HS-5 (cell line): ENCODE data around the gene BIRC3.
A peak's percentile ranks its signal among the peaks of the same experiment; 100 is the strongest.
"Not testable (repeated sequence)": the region's sequence is repeated elsewhere in the genome, so short reads cannot be mapped to it uniquely, and the experiment has no call there.

Experiments used
- DNase-seq: peaks from one replicate; pipeline ENCODE4 v3.0.0-alpha.2; 2012; ENCODE audit warnings: low read depth

Gene BIRC3

GRCh38 chr11:102296757-102297156 is 20.5 kb upstream of the BIRC3 start:
- DNase-seq: not testable (repeated sequence)

- not testable (repeated sequence) for DNase-seq
Observed at GRCh38 chr11:102300837-102301236, 16.4 kb upstream of the BIRC3 start.

- no peak for DNase-seq
Observed at GRCh38 chr11:102302241-102302640, 15.0 kb upstream of the BIRC3 start.

- DNase-seq: no peak
Observed at GRCh38 chr11:102304686-102305085, 12.6 kb upstream of the BIRC3 start.

GRCh38 chr11:102305352-102306047 is 11.8 kb upstream of the BIRC3 start:
- no peak for DNase-seq

GRCh38 chr11:102306048-102306597 is 11.2 kb upstream of the BIRC3 start:
- no peak for DNase-seq

- no peak for DNase-seq
Observed at GRCh38 chr11:102306817-102307726, 10.2 kb upstream of the BIRC3 start.

GRCh38 chr11:102307727-102308038 is 9.6 kb upstream of the BIRC3 start:
- DNase-seq: no peak

- no peak for DNase-seq
Observed at GRCh38 chr11:102309621-102310541, 7.4 kb upstream of the BIRC3 start.

GRCh38 chr11:102312667-102313066 is 4.6 kb upstream of the BIRC3 start:
- no peak for DNase-seq

- no peak for DNase-seq
Observed at GRCh38 chr11:102313238-102313940, 3.9 kb upstream of the BIRC3 start.

GRCh38 chr11:102314784-102315183 is 2.5 kb upstream of the BIRC3 start:
- DNase-seq: no peak

GRCh38 chr11:102316346-102316904 is 859 bp upstream of the BIRC3 start:
- DNase-seq: no peak

GRCh38 chr11:102317768-102318103 is 452 bp downstream of the BIRC3 start:
- no peak for DNase-seq

- no peak for DNase-seq
Observed at GRCh38 chr11:102318469-102318868, 1.2 kb downstream of the BIRC3 start.

GRCh38 chr11:102319544-102319943 is 2.3 kb downstream of the BIRC3 start:
- no peak for DNase-seq

GRCh38 chr11:102320188-102320587 is 2.9 kb downstream of the BIRC3 start:
- DNase-seq: no peak

GRCh38 chr11:102320679-102321078 is 3.4 kb downstream of the BIRC3 start:
- no peak for DNase-seq

GRCh38 chr11:102322560-102322959 is 5.3 kb downstream of the BIRC3 start:
- DNase-seq: no peak

- DNase-seq: peak; percentile 99
Observed at GRCh38 chr11:102323542-102324251, 6.4 kb downstream of the BIRC3 start.

- no peak for DNase-seq
Observed at GRCh38 chr11:102325088-102325487, 7.8 kb downstream of the BIRC3 start.
